Ovary (tissue), 9 donors: ENCODE data around the gene CCDC154. TPM values are rescaled to one million over a fixed set of nuclear protein-coding genes. Genes with fewer than 3 reads are reported as not detected.

Experiments
- DNase-seq, 5 donors: peaks; one replicate each; pipeline ENCODE4 v3.0.0-alpha.2; 2019 to 2020
- H3K27ac ChIP-seq, 2 donors: fragments of 200-600 bp; one replicate each; pipeline versions ENCODE4 v1.5.1 to v1.8.0; 2019 to 2022
- H3K27me3 ChIP-seq: fragments of 200-600 bp; one replicate; pipeline ENCODE4 v1.8.0; 2022
- H3K36me3 ChIP-seq: fragments of 200-600 bp; sonication (generic); one replicate; pipeline ENCODE4 v1.5.1; 2019
- H3K4me1 ChIP-seq: one replicate; pipeline ENCODE4 v1.8.1; 2013; ENCODE audit warnings: mild to moderate bottlenecking, moderate library complexity; ENCODE audit not compliant: insufficient read depth
- H3K4me3 ChIP-seq: fragments of 200-600 bp; sonication (generic); one replicate; pipeline ENCODE4 v1.5.1; 2017
- H3K9me3 ChIP-seq, 2 donors: fragments of 200-600 bp in 1 of 2; sonication (generic) in 1 of 2; one replicate each; pipeline versions ENCODE4 v1.5.1 to v1.8.1; 2013 to 2019; ENCODE audit warnings: mild to moderate bottlenecking in 1 of 2, moderate library complexity in 1 of 2
- EP300 ChIP-seq: sonication (generic); formaldehyde crosslinking; IDR thresholded peaks from one replicate; pipeline ENCODE4 v1.6.1; 2017; ENCODE audit warnings: antibody characterized with exemption
- POLR2A ChIP-seq: fragments of 450-650 bp; IDR thresholded peaks from one replicate; pipeline ENCODE4 v1.6.1; 2017; ENCODE audit warnings: antibody characterized with exemption, mild to moderate bottlenecking, moderate library complexity
- WGBS, 3 donors: extraction: QIAGEN DNeasy Blood & Tissue Kit in 1 of 3; methylation state at CpG; one replicate each; pipeline versions ENCODE4 v1.1.5 to v1.1.7; 2013 to 2017; 5-methylcytosine and 5-hydroxymethylcytosine counted together
- intact Hi-C, 4 donors: fragments of 100-400 bp; cut with DNase I; formaldehyde crosslinking; loops; one replicate each; pipeline versions ENCODE4 v1.11.0 to v1.15.1; 2022 to 2023
- polyA plus RNA-seq, 2 donors: library from polyadenylated mRNA; stranded (reverse); fragments of 200-250 nt in 1 of 2; fragments of 350-450 nt in 1 of 2; fragmentation: Illumina TruSeq in 1 of 2; extraction: RNeasy Lipid Tissue Mini Kit (QIAGEN cat#74804) in 1 of 2; gene quantifications; one replicate each; pipeline ENCODE4 v1.2.3, GENCODE V29; 2013 to 2014
- total RNA-seq, 7 donors: library from RNA; depleted of rRNA in 2 of 7; stranded (reverse); fragments of >200 nt in 2 of 7; fragmentation: NEBNext Ultra II Directional in 3 of 7; extraction: Animal tissue kit (Norgen Biotek cat#: 25700) in 3 of 7; gene quantifications; one replicate each; pipeline versions ENCODE4 v1.1.0 to v1.2.4, GENCODE V29; 2016 to 2023
- TF ChIP-seq, protein P1 (sequence below), 3 donors: fragments of 450-650 bp in 2 of 3; fragments of 200-600 bp in 1 of 3; IDR thresholded peaks; one replicate each; pipeline versions ENCODE4 v1.5.1 to v1.8.0; 2016 to 2022; ENCODE audit warnings: antibody characterized with exemption in 3 of 3, mild to moderate bottlenecking in 1 of 3
- donor health status: DM: no; HTN: no; CAD: no; lungs with moderate emphysema.
- donor health status: DM: no; HTN: no; CAD: no.
- donor health status: Bipolar disorder and iron deficiency.
- donor health status: DM: yes; HTN: yes; CAD: no.
- donor health status: DM: no; HTN: no; CAD: no.
- donor health status: DM: yes; HTN: yes; CAD: no.

CCDC154 gene
- total and polyA plus RNA-seq, 9 donors = 1.1 to 3.5 (median 1.7) TPM; not detected in 1

- TF ChIP-seq, protein P1, sequence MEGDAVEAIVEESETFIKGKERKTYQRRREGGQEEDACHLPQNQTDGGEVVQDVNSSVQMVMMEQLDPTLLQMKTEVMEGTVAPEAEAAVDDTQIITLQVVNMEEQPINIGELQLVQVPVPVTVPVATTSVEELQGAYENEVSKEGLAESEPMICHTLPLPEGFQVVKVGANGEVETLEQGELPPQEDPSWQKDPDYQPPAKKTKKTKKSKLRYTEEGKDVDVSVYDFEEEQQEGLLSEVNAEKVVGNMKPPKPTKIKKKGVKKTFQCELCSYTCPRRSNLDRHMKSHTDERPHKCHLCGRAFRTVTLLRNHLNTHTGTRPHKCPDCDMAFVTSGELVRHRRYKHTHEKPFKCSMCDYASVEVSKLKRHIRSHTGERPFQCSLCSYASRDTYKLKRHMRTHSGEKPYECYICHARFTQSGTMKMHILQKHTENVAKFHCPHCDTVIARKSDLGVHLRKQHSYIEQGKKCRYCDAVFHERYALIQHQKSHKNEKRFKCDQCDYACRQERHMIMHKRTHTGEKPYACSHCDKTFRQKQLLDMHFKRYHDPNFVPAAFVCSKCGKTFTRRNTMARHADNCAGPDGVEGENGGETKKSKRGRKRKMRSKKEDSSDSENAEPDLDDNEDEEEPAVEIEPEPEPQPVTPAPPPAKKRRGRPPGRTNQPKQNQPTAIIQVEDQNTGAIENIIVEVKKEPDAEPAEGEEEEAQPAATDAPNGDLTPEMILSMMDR (IDR thresholded peaks at IDR 0.05) = no peak
- no peak for TF ChIP-seq POLR2A
- TF ChIP-seq EP300 = no peak
- DNase-seq = no peak
- 93 to 94% (median 94%) methylated on average over 13 of the region's 13 CpGs for WGBS, 3 donors
- H3K4me3 ChIP-seq = no peak overlapping the region
- H3K9me3 ChIP-seq = no peaks in the 10 kb centered on the region
- H3K4me1 ChIP-seq = no peaks in the 10 kb centered on the region
- intact Hi-C loops = no loop called here
- no peaks in the 10 kb centered on the region for H3K36me3 ChIP-seq
- no peak overlapping the region for H3K27ac ChIP-seq
- H3K27me3 ChIP-seq = no peaks in the 10 kb centered on the region
Observed at GRCh38 chr16:1401758-1402154, 42.6 kb downstream of the CCDC154 start.

- TF ChIP-seq POLR2A = no peak
- TF ChIP-seq, protein P1 (IDR thresholded peaks at IDR 0.05) = no peak
- TF ChIP-seq EP300 = no peak
- no peaks in the 10 kb centered on the region for H3K9me3 ChIP-seq
- H3K4me3 ChIP-seq = no peak overlapping the region
- no peak overlapping the region for H3K27ac ChIP-seq
- 84 to 89% (median 85%) methylated on average over 26 to 29 of the region's 29 CpGs for WGBS, 3 donors
- H3K4me1 ChIP-seq = no peaks in the 10 kb centered on the region
- intact Hi-C loops = no loop called here
- no peak for DNase-seq
- no peaks in the 10 kb centered on the region for H3K27me3 ChIP-seq
- no peaks in the 10 kb centered on the region for H3K36me3 ChIP-seq
Observed at GRCh38 chr16:1401061-1401757, 43.1 kb downstream of the CCDC154 start.

DNA sequence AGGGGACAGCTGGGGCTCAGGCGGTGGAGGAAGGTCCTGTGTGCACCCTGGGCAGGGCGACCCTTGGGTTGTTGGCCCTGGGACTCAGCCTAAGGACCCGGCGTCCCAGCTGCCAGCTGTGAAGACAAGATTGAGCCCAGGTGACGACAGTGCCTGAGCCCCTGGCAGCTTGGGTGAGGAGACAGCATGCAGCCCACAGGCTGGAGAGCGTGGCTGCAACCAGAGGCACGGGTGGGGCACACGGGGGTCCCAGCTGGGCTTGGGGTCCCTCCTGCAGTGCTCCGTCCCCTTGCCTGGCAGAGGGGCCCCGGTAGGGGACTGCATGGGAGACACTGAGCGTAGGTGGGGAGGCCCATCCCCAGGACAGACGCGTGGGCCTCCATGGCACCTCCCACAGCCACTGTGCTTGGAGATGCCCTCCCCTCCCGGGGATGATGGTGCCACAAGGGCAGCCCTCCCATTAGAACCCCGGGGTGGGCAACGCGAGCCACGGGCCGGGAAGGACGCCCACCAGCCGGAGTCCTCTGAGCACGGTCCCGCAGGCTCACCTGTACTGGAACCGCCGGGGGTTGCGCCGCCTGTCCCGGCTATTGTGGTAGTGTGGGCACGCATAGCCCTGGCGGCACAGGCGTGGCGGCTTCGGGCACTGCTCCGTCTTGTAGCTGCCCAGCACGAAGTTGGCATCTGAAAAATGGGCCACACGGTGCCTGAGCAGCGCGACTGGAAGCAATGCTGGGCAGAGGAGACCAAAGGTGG, 45.4 kb downstream of the CCDC154 start:
- no peaks in the 10 kb centered on the region for H3K36me3 ChIP-seq
- WGBS, 3 donors = 92 to 95% (median 92%) methylated on average over 31 to 38 of the region's 38 CpGs
- no peak overlapping the region for H3K4me3 ChIP-seq
- no peak overlapping the region for H3K27ac ChIP-seq
- H3K9me3 ChIP-seq = no peaks in the 10 kb centered on the region
- H3K4me1 ChIP-seq = no peaks in the 10 kb centered on the region
- intact Hi-C loops = no loop called here
- H3K27me3 ChIP-seq = no peaks in the 10 kb centered on the region
- TF ChIP-seq POLR2A = no peak
- no peak for TF ChIP-seq EP300
- TF ChIP-seq, protein P1 (IDR thresholded peaks at IDR 0.05) = no peak
- peak in 1 of 5 donors; percentile 18 for DNase-seq

DNA sequence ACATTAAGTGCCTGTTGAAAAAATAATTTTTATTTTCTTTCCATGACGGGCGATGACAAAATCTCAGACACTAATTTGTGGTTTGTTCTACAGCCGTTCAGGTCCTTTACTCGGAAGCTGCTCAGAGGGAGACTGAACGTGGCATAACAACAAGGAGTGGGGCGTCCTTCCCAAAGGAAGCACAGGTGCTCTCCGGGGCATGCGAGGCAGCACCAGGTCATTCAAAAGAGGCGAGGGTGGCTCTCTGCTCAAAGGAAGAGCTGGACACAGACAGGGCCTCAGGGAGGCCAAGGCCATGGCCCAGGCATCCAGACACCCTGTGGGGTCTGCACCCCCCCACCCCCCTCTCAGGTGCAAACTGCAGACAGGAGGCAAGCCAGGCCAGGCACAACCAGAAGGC, 46.0 kb downstream of the CCDC154 start:
- Histone ChIP-seq H3K4me1 (no peaks in the 10 kb centered on the region), H3K4me3 (no peak overlapping the region), H3K36me3 (no peaks in the 10 kb centered on the region), H3K9me3 (no peaks in the 10 kb centered on the region), H3K27me3 (no peaks in the 10 kb centered on the region), H3K27ac (no peak overlapping the region)
- intact Hi-C loops = no loop called here
- 86 to 92% (median 91%) methylated on average over 9 of the region's 9 CpGs for WGBS, 3 donors
- TF ChIP-seq POLR2A (no peak), EP300 (no peak)
- TF ChIP-seq, protein P1 (IDR thresholded peaks at IDR 0.05) = no peak
- no peak for DNase-seq
